HEK293 (cell line): Measurements from ENCODE around the gene ATP23.

Experiments
- CTCF ChIP-seq: fragments of 450-650 bp; formaldehyde crosslinking; IDR thresholded peaks from 2 replicates; pipeline ENCODE4 v1.5.1; 2016; ENCODE audit warnings: missing biosample characterization, missing genetic modification characterization
- ELK4 ChIP-seq: IDR thresholded peaks from 2 replicates; pipeline ENCODE4 v1.6.1; 2011; ENCODE audit warnings: mild to moderate bottlenecking, low read depth, low read length, borderline replicate concordance
- REST ChIP-seq: fragments of 450-650 bp; formaldehyde crosslinking; IDR thresholded peaks from 2 replicates; pipeline ENCODE4 v1.5.1; 2016; ENCODE audit warnings: missing biosample characterization, missing genetic modification characterization
- YY1 ChIP-seq: fragments of 450-650 bp; formaldehyde crosslinking; IDR thresholded peaks from 2 replicates; pipeline ENCODE4 v1.5.1; 2018; ENCODE audit warnings: missing biosample characterization, missing genetic modification characterization
- ZBTB11 ChIP-seq: fragments of 450-650 bp; formaldehyde crosslinking; conservative IDR thresholded peaks from 2 replicates; pipeline ENCODE4 v1.5.1; 2016; ENCODE audit warnings: low read depth, missing biosample characterization, missing genetic modification characterization
- ZNF280D ChIP-seq: fragments of 450-650 bp; formaldehyde crosslinking; IDR thresholded peaks from 2 replicates; pipeline ENCODE4 v1.5.1; 2016; ENCODE audit warnings: missing biosample characterization, missing genetic modification characterization
- ZNF350 ChIP-seq: fragments of 450-650 bp; formaldehyde crosslinking; IDR thresholded peaks from 2 replicates; pipeline ENCODE4 v1.5.0; 2017; ENCODE audit warnings: missing biosample characterization, mild to moderate bottlenecking, missing genetic modification characterization
- ZNF416 ChIP-seq: fragments of 450-650 bp; formaldehyde crosslinking; IDR thresholded peaks from 2 replicates; pipeline ENCODE4 v1.5.1; 2016; ENCODE audit warnings: missing biosample characterization, missing genetic modification characterization
- ZNF514 ChIP-seq: fragments of 450-650 bp; formaldehyde crosslinking; IDR thresholded peaks from 2 replicates; pipeline ENCODE4 v1.5.1; 2016; ENCODE audit warnings: missing biosample characterization, missing genetic modification characterization
- ZNF670 ChIP-seq: fragments of 450-650 bp; formaldehyde crosslinking; IDR thresholded peaks from 2 replicates; pipeline ENCODE4 v1.5.1; 2016; ENCODE audit warnings: missing biosample characterization, missing genetic modification characterization, low read depth
- ZNF830 ChIP-seq: fragments of 450-650 bp; IDR thresholded peaks from 2 replicates; pipeline ENCODE4 v1.5.0; 2018; ENCODE audit warnings: missing biosample characterization, missing genetic modification characterization, low read depth, mild to moderate bottlenecking, moderate library complexity
- ZSCAN23 ChIP-seq: fragments of 450-650 bp; formaldehyde crosslinking; IDR thresholded peaks from 2 replicates; pipeline ENCODE4 v1.5.1; 2016; ENCODE audit warnings: missing biosample characterization, missing genetic modification characterization

GRCh38 chr12:57898308-57898970 is 42.9 kb upstream of the ATP23 start:
- TF ChIP-seq ZNF280D (tag by site-specific recombination) (no peak), ZNF670 (tag by site-specific recombination) (no peak), ZNF830 (tag by site-specific recombination) (no peak), ZNF350 (tag by site-specific recombination) (no peak), CTCF (tag by site-specific recombination) (no peak), REST (tag by site-specific recombination) (no peak), ZSCAN23 (tag by site-specific recombination) (no peak), ZNF416 (tag by site-specific recombination) (no peak), YY1 (no peak), ZBTB11 (tag by site-specific recombination) (no peak), ZNF514 (tag by site-specific recombination) (no peak), ELK4 (no peak)
